RWPE2 (cell line): ENCODE measurements around the gene RAB11A.

ENCODE experiments used
- ATAC-seq: fragments of 200-7000 bp; cut with Tn5 transposase; 3 replicates; pipeline ENCODE4 v1.9.1; 2021; ENCODE audit warnings: low read depth
- DNase-seq: peaks from one replicate; pipeline ENCODE4 v3.0.0-alpha.2; 2020; ENCODE audit warnings: low spot score
- H3K27ac ChIP-seq: fragments of 450-650 bp; 2 replicates; pipeline ENCODE4 v1.5.1; 2017; ENCODE audit warnings: mild to moderate bottlenecking; ENCODE audit not compliant: poor library complexity, severe bottlenecking
- H3K27me3 ChIP-seq: fragments of 250-450 bp; sonication (Bioruptor Pico); 2 replicates; pipeline ENCODE4 v1.5.1; 2021; ENCODE audit warnings: mild to moderate bottlenecking, moderate library complexity; ENCODE audit not compliant: insufficient read depth, poor library complexity, severe bottlenecking
- H3K36me3 ChIP-seq: fragments of 250-450 bp; sonication (Bioruptor Pico); 2 replicates; pipeline ENCODE4 v1.5.1; 2020; ENCODE audit warnings: low read depth, mild to moderate bottlenecking, moderate library complexity
- H3K4me1 ChIP-seq: fragments of 250-450 bp; sonication (Bioruptor Pico); 2 replicates; pipeline ENCODE4 v1.5.1; 2021; ENCODE audit warnings: mild to moderate bottlenecking, moderate library complexity; ENCODE audit not compliant: insufficient read depth, poor library complexity, severe bottlenecking
- H3K4me3 ChIP-seq: fragments of 250-450 bp; sonication (Bioruptor Pico); 2 replicates; pipeline ENCODE4 v1.5.1; 2021; ENCODE audit warnings: mild to moderate bottlenecking, moderate library complexity; ENCODE audit not compliant: severe bottlenecking
- H3K9me3 ChIP-seq: fragments of 250-450 bp; sonication (Bioruptor Pico); 2 replicates; pipeline ENCODE4 v1.5.1; 2021; ENCODE audit warnings: mild to moderate bottlenecking, moderate library complexity; ENCODE audit not compliant: severe bottlenecking
- CTCF ChIP-seq: fragments of 450-650 bp; IDR thresholded peaks from one replicate; pipeline ENCODE4 v1.5.1; 2017; ENCODE audit warnings: mild to moderate bottlenecking, moderate library complexity; ENCODE audit not compliant: poor library complexity, severe bottlenecking

RAB11A gene

GRCh38 chr15:65841121-65841930 is 28.0 kb upstream of the RAB11A start:
- peak; percentile 63 for ATAC-seq
- H3K9me3 ChIP-seq = no peaks in the 10 kb centered on the region
- no peak overlapping the region for H3K27ac ChIP-seq
- no peaks in the 10 kb centered on the region for H3K36me3 ChIP-seq
- TF ChIP-seq CTCF = no peak
- no peak for DNase-seq
- H3K4me1 ChIP-seq = no peaks in the 10 kb centered on the region
- no peak overlapping the region for H3K4me3 ChIP-seq
- H3K27me3 ChIP-seq = no peaks in the 10 kb centered on the region

- Histone ChIP-seq H3K36me3 (no peaks in the 10 kb centered on the region), H3K27ac (no peak overlapping the region), H3K9me3 (no peaks in the 10 kb centered on the region), H3K4me3 (no peak overlapping the region), H3K4me1 (no peaks in the 10 kb centered on the region), H3K27me3 (no peaks in the 10 kb centered on the region)
- no peak for DNase-seq
- no peak for TF ChIP-seq CTCF
- no peak for ATAC-seq
Measured at GRCh38 chr15:65845826-65846519, 23.3 kb upstream of the RAB11A start.

- no peaks in the 10 kb centered on the region for H3K27me3 ChIP-seq
- no peak for TF ChIP-seq CTCF
- no peak for ATAC-seq
- H3K27ac ChIP-seq = no peak overlapping the region
- H3K4me3 ChIP-seq = no peak overlapping the region
- no peak for DNase-seq
- no peaks in the 10 kb centered on the region for H3K9me3 ChIP-seq
- H3K36me3 ChIP-seq = no peaks in the 10 kb centered on the region
- H3K4me1 ChIP-seq = no peaks in the 10 kb centered on the region
Measured at GRCh38 chr15:65847989-65848388, 21.3 kb upstream of the RAB11A start.

- Histone ChIP-seq H3K9me3 (no peaks in the 10 kb centered on the region), H3K4me1 (no peaks in the 10 kb centered on the region), H3K36me3 (no peaks in the 10 kb centered on the region), H3K27ac (no peak overlapping the region), H3K27me3 (no peaks in the 10 kb centered on the region), H3K4me3 (no peak overlapping the region)
- DNase-seq (no peak), ATAC-seq (no peak)
- TF ChIP-seq CTCF = no peak
Measured at GRCh38 chr15:65851981-65852380, 17.3 kb upstream of the RAB11A start.
